Measurements from ENCODE around the gene ZNF333.

DNA sequence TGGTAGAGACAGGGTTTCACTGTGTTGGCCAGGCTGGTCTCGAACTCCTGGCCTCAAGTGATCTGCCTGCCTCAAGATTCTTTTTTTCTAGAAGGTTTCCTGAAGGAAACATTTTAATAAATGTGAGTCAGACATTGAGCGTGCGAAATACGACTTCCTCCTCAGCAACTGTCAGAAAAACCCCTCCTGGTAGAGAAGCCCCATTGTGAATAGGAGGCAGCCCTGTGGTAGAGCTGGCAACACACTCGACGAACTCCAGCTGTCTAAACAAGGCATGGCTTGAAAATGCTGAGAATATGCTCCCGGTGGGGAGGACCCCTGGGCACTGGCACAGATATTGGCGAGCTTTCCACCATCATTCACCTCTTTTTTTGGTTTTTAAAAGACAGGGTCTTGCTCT is 9.8 kb downstream of the ZNF333 start:
- TF ChIP-seq POLR2A (IDR thresholded peaks at IDR 0.05): no peak
- no peak for TF ChIP-seq CTCF (IDR thresholded peaks at IDR 0.05)

All from sigmoid colon (tissue), 3 donors.